H1 (cell line): ENCODE data around the gene PRICKLE1. TPM values are rescaled to one million over a fixed set of nuclear protein-coding genes. Genes with fewer than 3 reads are reported as not detected.

Experiments
- CTCF ChIA-PET: fragments of 300-600 bp; sonication (Branson Sonifier 250); formaldehyde crosslinking; loops from one replicate; lab custom pipeline; 2021; ENCODE audit not compliant: partially characterized antibody; lab: Charles Lee
- POLR2A ChIA-PET: fragments of 300-600 bp; sonication (Branson Sonifier 250); formaldehyde crosslinking; loops from one replicate; lab custom pipeline; 2021; ENCODE audit warnings: inconsistent platforms; ENCODE audit not compliant: partially characterized antibody; lab: Charles Lee
- DNase-seq, 2 experiments: peaks; one replicate each; pipeline versions ENCODE4 v3.0.0 to v3.0.0-alpha.2; 2010 to 2022; ENCODE audit warnings: low spot score in 2 of 2, low read depth in 1 of 2, mixed read lengths in 1 of 2
- FAIRE-seq: peaks from 2 replicates; lab custom pipeline; 2011; peaks lifted over from hg19 to GRCh38; lab: Jason Lieb, UNC
- H2AFZ ChIP-seq: 2 replicates; pipeline ENCODE4 v1.8.1; 2012; ENCODE audit warnings: low read length, inconsistent platforms
- H2AK5ac ChIP-seq: 2 replicates; pipeline ENCODE4 v1.6.1; 2013; ENCODE audit warnings: low read depth, low read length
- H2BK120ac ChIP-seq: replicated peaks from 2 replicates; pipeline ENCODE3; 2013; ENCODE audit warnings: low read depth, low read length, inconsistent platforms
- H2BK12ac ChIP-seq: 2 replicates; pipeline ENCODE4 v1.6.1; 2013; ENCODE audit warnings: low read depth, low read length
- H2BK15ac ChIP-seq: 2 replicates; pipeline ENCODE4 v1.6.1; 2013; ENCODE audit warnings: low read length
- H2BK20ac ChIP-seq: 2 replicates; pipeline ENCODE4 v1.6.1; 2013; ENCODE audit warnings: low read length
- H2BK5ac ChIP-seq: 2 replicates; pipeline ENCODE4 v1.6.1; 2013; ENCODE audit warnings: low read depth, low read length
- H3K14ac ChIP-seq: 2 replicates; pipeline ENCODE4 v1.6.1; 2013; ENCODE audit warnings: inconsistent platforms; ENCODE audit not compliant: insufficient read length
- H3K18ac ChIP-seq: 2 replicates; pipeline ENCODE4 v1.6.1; 2013; ENCODE audit warnings: low read length; ENCODE audit errors: extremely low read depth
- H3K23ac ChIP-seq: 2 replicates; pipeline ENCODE4 v1.6.1; 2013; ENCODE audit warnings: inconsistent platforms; ENCODE audit not compliant: insufficient read length
- H3K23me2 ChIP-seq: 2 replicates; pipeline ENCODE4 v1.6.1; 2013; ENCODE audit warnings: low read depth, low read length
- H3K27ac ChIP-seq: 2 replicates; pipeline ENCODE4 v1.6.1; 2011; ENCODE audit warnings: low read depth, low read length, inconsistent platforms
- H3K27me3 ChIP-seq, 4 experiments: replicated peaks in 1 of 4; 1 replicate in 1 of 4; 2 replicates in 3 of 4; pipeline versions ENCODE4 v1.6.1 to v1.8.1; 2011 to 2013; ENCODE audit warnings: low read length in 3 of 4, mild to moderate bottlenecking in 3 of 4, inconsistent platforms in 2 of 4, mixed read lengths in 2 of 4, moderate library complexity in 1 of 4; ENCODE audit not compliant: control insufficient read depth in 3 of 4, insufficient read depth in 3 of 4; ENCODE audit errors: extremely low read depth in 1 of 4
- H3K36me3 ChIP-seq, 4 experiments: 2 replicates each; pipeline versions ENCODE4 v1.6.1 to v1.8.1; 2011 to 2013; ENCODE audit warnings: mild to moderate bottlenecking in 4 of 4, low read length in 3 of 4, moderate library complexity in 2 of 4, control low read depth in 1 of 4, inconsistent platforms in 1 of 4; ENCODE audit not compliant: insufficient read depth in 4 of 4, control insufficient read depth in 2 of 4
- H3K4ac ChIP-seq: replicated peaks from 2 replicates; pipeline ENCODE3; 2013; ENCODE audit warnings: low read length, low read depth, mixed read lengths, inconsistent platforms; ENCODE audit not compliant: insufficient read length
- H3K4me1 ChIP-seq, 4 experiments: replicated peaks in 1 of 4; 1 replicate in 1 of 4; 2 replicates in 3 of 4; pipeline versions ENCODE4 v1.6.1 to v1.8.1; 2011 to 2013; ENCODE audit warnings: low read length in 3 of 4, inconsistent platforms in 2 of 4, mixed read lengths in 1 of 4; ENCODE audit not compliant: insufficient read depth in 4 of 4, control insufficient read depth in 3 of 4
- H3K4me2 ChIP-seq, 2 experiments: 2 replicates each; pipeline versions ENCODE4 v1.6.1 to v1.8.1; 2011 to 2013; ENCODE audit warnings: low read depth in 2 of 2, low read length in 2 of 2, control low read depth in 1 of 2, inconsistent platforms in 1 of 2, mild to moderate bottlenecking in 1 of 2; ENCODE audit not compliant: insufficient read depth in 1 of 2
- H3K4me3 ChIP-seq, 4 experiments: fragments of 200-600, 300-600 bp in 1 of 4; sonication (generic), shearing (Covaris generic), sonication (Bioruptor Twin) in 1 of 4; 2 replicates each; pipeline versions ENCODE4 v1.5.1 to v1.8.1; 2011 to 2016; ENCODE audit warnings: low read length in 4 of 4, low read depth in 3 of 4, control low read depth in 2 of 4, inconsistent platforms in 2 of 4, mild to moderate bottlenecking in 2 of 4, mixed read lengths in 1 of 4, moderate library complexity in 1 of 4; ENCODE audit not compliant: insufficient read depth in 2 of 4; ENCODE audit errors: extremely low read depth in 1 of 4
- H3K56ac ChIP-seq: replicated peaks from 2 replicates; pipeline ENCODE3; 2013; ENCODE audit warnings: low read depth, mild to moderate bottlenecking, mixed read lengths, low read length, inconsistent platforms; ENCODE audit not compliant: insufficient read length
- H3K79me1 ChIP-seq: 2 replicates; pipeline ENCODE4 v1.6.1; 2013; ENCODE audit warnings: low read depth, low read length, control low read depth
- H3K79me2 ChIP-seq, 2 experiments: 2 replicates each; pipeline versions ENCODE4 v1.6.1 to v1.8.1; 2012 to 2013; ENCODE audit warnings: low read length in 2 of 2, mild to moderate bottlenecking in 2 of 2, inconsistent platforms in 1 of 2; ENCODE audit not compliant: insufficient read depth in 2 of 2, control insufficient read depth in 1 of 2
- H3K9ac ChIP-seq, 4 experiments: replicated peaks in 1 of 4; 1 replicate in 1 of 4; 2 replicates in 3 of 4; pipeline versions ENCODE4 v1.6.1 to v1.8.1; 2011 to 2013; ENCODE audit warnings: low read depth in 3 of 4, low read length in 3 of 4, control low read depth in 2 of 4, mild to moderate bottlenecking in 2 of 4, moderate library complexity in 2 of 4, inconsistent platforms in 1 of 4; ENCODE audit errors: extremely low read depth in 1 of 4
- H3K9me3 ChIP-seq, 2 experiments: 2 replicates each; pipeline versions ENCODE4 v1.6.1 to v1.8.1; 2012 to 2013; ENCODE audit warnings: mild to moderate bottlenecking in 2 of 2, moderate library complexity in 2 of 2, control low read depth in 1 of 2, inconsistent platforms in 1 of 2, low read depth in 1 of 2, low read length in 1 of 2, mixed read lengths in 1 of 2; ENCODE audit not compliant: insufficient read depth in 2 of 2
- H4K20me1 ChIP-seq, 2 experiments: replicated peaks in 1 of 2; 2 replicates each; pipeline versions ENCODE3 to v1.8.1; 2011 to 2013; ENCODE audit warnings: inconsistent platforms in 2 of 2, low read length in 2 of 2, mild to moderate bottlenecking in 1 of 2; ENCODE audit not compliant: insufficient read depth in 2 of 2, control insufficient read depth in 1 of 2
- H4K5ac ChIP-seq: 2 replicates; pipeline ENCODE4 v1.6.1; 2013; ENCODE audit warnings: low read length, low read depth, mixed read lengths, inconsistent platforms; ENCODE audit not compliant: insufficient read length
- H4K8ac ChIP-seq: 2 replicates; pipeline ENCODE4 v1.8.0; 2013; ENCODE audit warnings: mild to moderate bottlenecking, moderate library complexity, low read length, inconsistent platforms; ENCODE audit not compliant: insufficient read depth; ENCODE audit errors: extremely low read depth
- H4K91ac ChIP-seq: replicated peaks from 2 replicates; pipeline ENCODE3; 2013; ENCODE audit warnings: low read length, mixed read lengths, inconsistent platforms; ENCODE audit not compliant: insufficient read length
- CBX8 ChIP-seq: fragments of 300-800, 300-1000 bp; sonication (generic); IDR thresholded peaks from 2 replicates; pipeline ENCODE4 v1.7.1; 2016; ENCODE audit warnings: low read depth, low read length, borderline replicate concordance
- CTBP2 ChIP-seq: IDR thresholded peaks from 2 replicates; pipeline ENCODE4 v1.7.0; 2011; ENCODE audit warnings: borderline replicate concordance, mild to moderate bottlenecking, moderate library complexity, mixed read lengths, low read length; ENCODE audit not compliant: insufficient read depth, insufficient read length
- EGR1 ChIP-seq: IDR thresholded peaks from 2 replicates; pipeline ENCODE4 v1.6.1; 2011; ENCODE audit warnings: low read depth, low read length, borderline replicate concordance
- FOSL1 ChIP-seq: IDR thresholded peaks from 2 replicates; pipeline ENCODE4 v1.6.1; 2011; ENCODE audit warnings: mild to moderate bottlenecking, low read depth, low read length, moderate library complexity; ENCODE audit not compliant: insufficient read depth
- HDAC2 ChIP-seq, 2 experiments: fragments of 300-600 bp in 1 of 2; sonication (generic) in 1 of 2; IDR thresholded peaks; 2 replicates each; pipeline ENCODE4 v1.6.1; 2011 to 2012; ENCODE audit warnings: low read depth in 2 of 2, low read length in 2 of 2, mild to moderate bottlenecking in 2 of 2, moderate library complexity in 2 of 2, borderline replicate concordance in 1 of 2, inconsistent platforms in 1 of 2
- NANOG ChIP-seq: IDR thresholded peaks from 2 replicates; pipeline ENCODE4 v1.6.1; 2011; ENCODE audit warnings: low read length, low read depth, mild to moderate bottlenecking, inconsistent platforms; ENCODE audit not compliant: insufficient read depth, poor library complexity, severe bottlenecking
- NRF1 ChIP-seq: IDR thresholded peaks from 2 replicates; pipeline ENCODE4 v1.6.1; 2011; ENCODE audit warnings: mild to moderate bottlenecking, low read depth, low read length, improper control_type of control experiment
- SP4 ChIP-seq: IDR thresholded peaks from 2 replicates; pipeline ENCODE4 v1.6.1; 2012; ENCODE audit warnings: low read length, inconsistent platforms
- SUZ12 ChIP-seq: fragments of 200-600 bp; sonication (generic); IDR thresholded peaks from 2 replicates; pipeline ENCODE4 v1.6.1; 2012; ENCODE audit warnings: mild to moderate bottlenecking, inconsistent platforms, low read length, moderate library complexity, mixed read lengths
- TAF7 ChIP-seq: optimal IDR thresholded peaks from 2 replicates; pipeline ENCODE3; 2011; ENCODE audit warnings: low read depth, mild to moderate bottlenecking, inconsistent platforms, low read length, moderate library complexity, borderline replicate concordance
- TBP ChIP-seq: IDR thresholded peaks from 2 replicates; pipeline ENCODE4 v1.6.1; 2011; ENCODE audit warnings: low read depth, low read length, improper control_type of control experiment
- whole genome bisulfite sequencing, 2 experiments: shearing (Covaris generic) in 1 of 2; methylation state at CpG; one replicate each; pipeline versions ENCODE4 v1.1.6 to v1.1.7; 2013 to 2015; ENCODE audit warnings: low lambda C conversion rate in 2 of 2, mixed read lengths in 2 of 2, inconsistent platforms in 1 of 2, low coverage in 1 of 2, missing lambda C conversion rate in 1 of 2; ENCODE audit not compliant: insufficient replicate concordance in 2 of 2, insufficient coverage in 1 of 2, insufficient read length in 1 of 2; ENCODE audit errors: extremely low coverage in 1 of 2, missing lambda C conversion rate in 1 of 2; 5-methylcytosine and 5-hydroxymethylcytosine counted together
- polyA plus RNA-seq, 7 experiments: library from polyadenylated mRNA; depleted of rRNA in 3 of 7; stranded (reverse) in 5 of 7; unstranded in 2 of 7; fragments of >200 nt in 5 of 7; fragments of 200-250 nt in 2 of 7; gene quantifications; 1 replicate in 5 of 7; 2 replicates in 1 of 7; 4 replicates in 1 of 7; pipeline versions ENCODE4 v1.2.1 to v1.2.3, GENCODE V29; 2011 to 2013; ENCODE audit warnings: missing spikeins in 2 of 7, mixed read lengths in 2 of 7
- total RNA-seq: library from RNA; stranded (reverse); fragmentation: NEBNext Ultra II Directional; extraction: Animal tissue kit (Norgen Biotek cat#: 25700); gene quantifications from 2 replicates; pipeline ENCODE4 v1.2.1, GENCODE V29; 2021
- TF ChIP-seq, protein P1 (sequence below): IDR thresholded peaks from 2 replicates; pipeline ENCODE4 v1.6.1; 2012; ENCODE audit warnings: inconsistent platforms

The PRICKLE1 gene
- total and polyA plus RNA-seq, 2 of the 8 experiments (the other 6 are each of a cell fraction or from before 2014, with no cell fraction given) = 14.0 to 22.4 TPM

DNA sequence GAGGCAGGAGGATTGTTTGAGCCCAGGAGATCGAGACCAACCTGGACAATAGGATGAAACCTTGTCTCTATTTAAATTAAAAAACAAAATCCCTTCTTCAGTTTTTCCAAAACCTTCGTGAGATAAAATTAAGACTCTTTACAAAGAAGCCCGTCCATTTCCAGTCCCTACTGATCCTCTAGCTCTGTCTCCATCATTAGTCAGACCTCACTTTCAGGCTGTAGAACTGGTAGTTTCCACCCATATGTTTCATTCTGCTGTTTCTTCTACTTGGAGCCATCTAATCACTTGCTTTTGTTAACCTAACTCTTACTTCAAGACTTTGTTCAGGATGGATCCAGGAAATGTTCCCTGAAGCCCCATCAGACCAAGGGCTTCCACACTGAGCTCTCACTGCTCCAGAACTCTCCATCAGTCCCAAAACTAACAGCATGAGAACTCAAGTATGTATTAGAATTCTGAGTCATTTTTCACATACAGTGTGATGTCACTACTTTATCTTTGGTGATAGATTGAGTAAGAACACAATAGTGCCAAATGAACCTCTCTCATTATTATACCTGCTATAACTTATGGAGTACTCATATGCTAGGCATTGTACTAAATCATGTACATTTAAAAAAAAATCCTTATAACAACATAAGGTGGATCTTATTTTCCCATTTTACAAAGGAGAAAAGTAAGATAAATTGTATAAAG is 90.8 kb downstream of the PRICKLE1 start:
- Histone ChIP-seq H2BK20ac (no peak overlapping the region), H3K27ac (no peak overlapping the region), H2AFZ (no peak overlapping the region), H4K5ac (no peak overlapping the region), H2BK12ac (no peak overlapping the region), H3K9ac (no peak overlapping the region), H4K8ac (no peak overlapping the region), H3K4me2 (no peak overlapping the region), H4K20me1 (no peaks in the 10 kb centered on the region), H3K4ac (no peak overlapping the region), H3K27me3 (no peaks in the 10 kb centered on the region), H2BK15ac (no peak overlapping the region), H3K18ac (no peak overlapping the region), H2BK5ac (no peak overlapping the region), H3K79me1 (no peaks in the 10 kb centered on the region), H2BK120ac (no peak overlapping the region), H3K4me3 (no peak overlapping the region), H3K14ac (no peak overlapping the region), H3K79me2 (no peaks in the 10 kb centered on the region), H3K4me1 (no peaks in the 10 kb centered on the region), H3K23me2 (no peaks in the 10 kb centered on the region), H3K36me3 (no peaks in the 10 kb centered on the region), H2AK5ac (no peak overlapping the region), H3K9me3 (no peaks in the 10 kb centered on the region), H3K23ac (no peak overlapping the region), H4K91ac (no peak overlapping the region), H3K56ac (no peak overlapping the region)
- DNase-seq (no peak), FAIRE-seq (no peak)
- CTCF ChIA-PET = interaction anchor here (0.8 to 1.8 kb wide), 3 partner anchors 8 to 126 kb away, joined by 4 to 6 read pairs (median 4); no protein-coding TSS in a partner anchor
- POLR2A ChIA-PET = interaction anchor here (0.6 kb wide), 1 partner anchor 1549 kb away, joined by 3 read pairs; no protein-coding TSS in a partner anchor
- 91% methylated on average over 3 of the region's 3 CpGs; no CpG with 5 or more reads in 1 of the 2 experiments for WGBS, 2 experiments
- TF ChIP-seq TBP (no peak), NANOG (no peak), CBX8 (no peak), SP4 (no peak), HDAC2 (IDR thresholded peaks at IDR 0.05; ENCODE audit: borderline replicate concordance in 1 of 2, low read depth in 2 of 2, low read length in 2 of 2) (no peak), CTBP2 (no peak), FOSL1 (no peak), EGR1 (no peak), TAF7 (no peak), NRF1 (no peak), SUZ12 (no peak)
- TF ChIP-seq, protein P1, sequence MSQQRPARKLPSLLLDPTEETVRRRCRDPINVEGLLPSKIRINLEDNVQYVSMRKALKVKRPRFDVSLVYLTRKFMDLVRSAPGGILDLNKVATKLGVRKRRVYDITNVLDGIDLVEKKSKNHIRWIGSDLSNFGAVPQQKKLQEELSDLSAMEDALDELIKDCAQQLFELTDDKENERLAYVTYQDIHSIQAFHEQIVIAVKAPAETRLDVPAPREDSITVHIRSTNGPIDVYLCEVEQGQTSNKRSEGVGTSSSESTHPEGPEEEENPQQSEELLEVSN = no peak
